ENCODE results near the gene LACTB.

Gene LACTB

DNA sequence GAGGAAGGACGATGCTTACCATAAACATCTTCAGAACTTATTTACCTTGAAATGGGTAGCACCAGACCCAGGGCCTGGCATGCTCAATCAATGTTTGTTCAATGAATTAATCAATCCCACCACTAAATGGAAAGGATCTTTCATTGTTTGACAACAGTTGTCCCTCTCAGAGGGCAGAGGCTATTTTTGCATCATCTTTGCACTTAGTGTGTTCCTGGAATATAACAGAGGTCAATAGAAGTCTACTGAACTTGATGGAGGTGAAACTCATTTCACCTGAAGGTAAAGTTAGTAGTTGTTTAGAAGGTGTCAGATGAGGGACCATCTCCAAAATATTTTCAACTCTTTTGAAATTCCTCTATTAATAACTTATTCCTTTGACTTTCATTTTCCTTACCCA lies 36.9 kb upstream of the LACTB start:
- Histone ChIP-seq H3K4me3 (replicated peaks; ENCODE audit: insufficient read depth, low read length) (no peak overlapping the region), H3K27ac (replicated peaks) (no peak overlapping the region), H3K27me3 (ENCODE audit: insufficient read depth, poor library complexity, severe bottlenecking) (peaks cover 4% of the 10 kb centered on the region)
- no peak for DNase-seq (ENCODE audit: low read depth in 1 of 2, low spot score in 1 of 2)
- TF ChIP-seq, protein P1, sequence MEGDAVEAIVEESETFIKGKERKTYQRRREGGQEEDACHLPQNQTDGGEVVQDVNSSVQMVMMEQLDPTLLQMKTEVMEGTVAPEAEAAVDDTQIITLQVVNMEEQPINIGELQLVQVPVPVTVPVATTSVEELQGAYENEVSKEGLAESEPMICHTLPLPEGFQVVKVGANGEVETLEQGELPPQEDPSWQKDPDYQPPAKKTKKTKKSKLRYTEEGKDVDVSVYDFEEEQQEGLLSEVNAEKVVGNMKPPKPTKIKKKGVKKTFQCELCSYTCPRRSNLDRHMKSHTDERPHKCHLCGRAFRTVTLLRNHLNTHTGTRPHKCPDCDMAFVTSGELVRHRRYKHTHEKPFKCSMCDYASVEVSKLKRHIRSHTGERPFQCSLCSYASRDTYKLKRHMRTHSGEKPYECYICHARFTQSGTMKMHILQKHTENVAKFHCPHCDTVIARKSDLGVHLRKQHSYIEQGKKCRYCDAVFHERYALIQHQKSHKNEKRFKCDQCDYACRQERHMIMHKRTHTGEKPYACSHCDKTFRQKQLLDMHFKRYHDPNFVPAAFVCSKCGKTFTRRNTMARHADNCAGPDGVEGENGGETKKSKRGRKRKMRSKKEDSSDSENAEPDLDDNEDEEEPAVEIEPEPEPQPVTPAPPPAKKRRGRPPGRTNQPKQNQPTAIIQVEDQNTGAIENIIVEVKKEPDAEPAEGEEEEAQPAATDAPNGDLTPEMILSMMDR (IDR thresholded peaks at IDR 0.05; ENCODE audit: insufficient read depth, low read length), result no peak
- no peak for TF ChIP-seq POLR2AphosphoS5 (IDR thresholded peaks at IDR 0.05; ENCODE audit: low read depth)
- TF ChIP-seq, protein P2, sequence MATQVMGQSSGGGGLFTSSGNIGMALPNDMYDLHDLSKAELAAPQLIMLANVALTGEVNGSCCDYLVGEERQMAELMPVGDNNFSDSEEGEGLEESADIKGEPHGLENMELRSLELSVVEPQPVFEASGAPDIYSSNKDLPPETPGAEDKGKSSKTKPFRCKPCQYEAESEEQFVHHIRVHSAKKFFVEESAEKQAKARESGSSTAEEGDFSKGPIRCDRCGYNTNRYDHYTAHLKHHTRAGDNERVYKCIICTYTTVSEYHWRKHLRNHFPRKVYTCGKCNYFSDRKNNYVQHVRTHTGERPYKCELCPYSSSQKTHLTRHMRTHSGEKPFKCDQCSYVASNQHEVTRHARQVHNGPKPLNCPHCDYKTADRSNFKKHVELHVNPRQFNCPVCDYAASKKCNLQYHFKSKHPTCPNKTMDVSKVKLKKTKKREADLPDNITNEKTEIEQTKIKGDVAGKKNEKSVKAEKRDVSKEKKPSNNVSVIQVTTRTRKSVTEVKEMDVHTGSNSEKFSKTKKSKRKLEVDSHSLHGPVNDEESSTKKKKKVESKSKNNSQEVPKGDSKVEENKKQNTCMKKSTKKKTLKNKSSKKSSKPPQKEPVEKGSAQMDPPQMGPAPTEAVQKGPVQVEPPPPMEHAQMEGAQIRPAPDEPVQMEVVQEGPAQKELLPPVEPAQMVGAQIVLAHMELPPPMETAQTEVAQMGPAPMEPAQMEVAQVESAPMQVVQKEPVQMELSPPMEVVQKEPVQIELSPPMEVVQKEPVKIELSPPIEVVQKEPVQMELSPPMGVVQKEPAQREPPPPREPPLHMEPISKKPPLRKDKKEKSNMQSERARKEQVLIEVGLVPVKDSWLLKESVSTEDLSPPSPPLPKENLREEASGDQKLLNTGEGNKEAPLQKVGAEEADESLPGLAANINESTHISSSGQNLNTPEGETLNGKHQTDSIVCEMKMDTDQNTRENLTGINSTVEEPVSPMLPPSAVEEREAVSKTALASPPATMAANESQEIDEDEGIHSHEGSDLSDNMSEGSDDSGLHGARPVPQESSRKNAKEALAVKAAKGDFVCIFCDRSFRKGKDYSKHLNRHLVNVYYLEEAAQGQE (IDR thresholded peaks at IDR 0.05; ENCODE audit: insufficient replicate concordance, low read depth), result no peak
- no peak for TF ChIP-seq GABPA (IDR thresholded peaks at IDR 0.05; ENCODE audit: low read depth)
- TF ChIP-seq SPI1 (IDR thresholded peaks at IDR 0.05; ENCODE audit: borderline replicate concordance, low read depth), result no peak

DNA sequence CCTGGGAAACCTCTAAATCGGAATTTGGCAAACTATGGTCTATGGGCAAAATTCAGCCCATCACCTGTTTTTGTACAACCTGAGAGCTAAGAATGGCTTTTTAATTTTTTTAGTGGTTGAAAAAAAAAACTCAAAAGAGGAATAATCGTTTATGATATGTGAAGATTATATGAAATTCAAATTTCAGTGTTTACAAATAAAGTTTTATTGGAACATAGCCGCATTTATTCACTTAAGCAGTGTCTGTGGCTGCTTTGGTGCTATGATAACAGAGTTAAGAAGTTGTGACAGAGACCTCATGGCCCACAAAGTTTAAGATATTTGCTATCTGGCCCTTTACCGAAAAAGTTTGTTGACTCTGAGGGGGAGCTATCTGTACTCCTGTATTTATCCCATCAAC lies 36.4 kb upstream of the LACTB start:
- no peak overlapping the region for H3K27ac ChIP-seq (replicated peaks)
- no peak for DNase-seq (ENCODE audit: low read depth in 1 of 2, low spot score in 1 of 2)

DNA sequence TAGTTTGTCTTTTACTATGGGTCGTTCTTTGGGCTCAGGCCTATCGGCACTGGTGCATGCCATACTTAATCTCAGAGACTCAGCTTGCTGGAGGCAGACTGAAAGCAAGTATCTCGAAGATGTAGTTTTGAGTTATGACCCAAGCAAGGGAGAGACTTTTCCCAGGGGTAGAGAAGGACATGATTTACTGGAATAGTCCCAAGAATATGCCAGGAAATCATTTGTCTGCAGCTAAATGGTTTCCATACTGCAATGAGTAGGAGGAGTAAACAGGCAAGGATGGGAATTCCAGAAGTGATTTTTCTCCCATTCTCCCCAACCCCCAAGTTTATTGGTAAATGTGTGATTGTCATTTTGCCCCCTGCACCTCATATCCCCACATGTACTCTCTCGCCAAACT lies 35.4 kb upstream of the LACTB start:
- H3K27ac ChIP-seq (replicated peaks), result no peak overlapping the region
- TF ChIP-seq, protein P2 (IDR thresholded peaks at IDR 0.05; ENCODE audit: insufficient replicate concordance, low read depth), result no peak
- TF ChIP-seq, protein P1 (IDR thresholded peaks at IDR 0.05; ENCODE audit: insufficient read depth, low read length), result no peak
- TF ChIP-seq SPI1 (IDR thresholded peaks at IDR 0.05; ENCODE audit: borderline replicate concordance, low read depth) (no peak), GABPA (IDR thresholded peaks at IDR 0.05; ENCODE audit: low read depth) (no peak), POLR2AphosphoS5 (IDR thresholded peaks at IDR 0.05; ENCODE audit: low read depth) (no peak)
- DNase-seq (ENCODE audit: low read depth in 1 of 2, low spot score in 1 of 2), result no peak
- no peak overlapping the region for H3K4me3 ChIP-seq (replicated peaks; ENCODE audit: insufficient read depth, low read length)
- peaks cover 3% of the 10 kb centered on the region for H3K27me3 ChIP-seq (ENCODE audit: insufficient read depth, poor library complexity, severe bottlenecking)

More for the DNA sequence above, 36.4 kb upstream of the LACTB start:
- TF ChIP-seq GABPA (IDR thresholded peaks at IDR 0.05; ENCODE audit: low read depth), result no peak
- no peak for TF ChIP-seq POLR2AphosphoS5 (IDR thresholded peaks at IDR 0.05; ENCODE audit: low read depth)
- TF ChIP-seq, protein P2 (IDR thresholded peaks at IDR 0.05; ENCODE audit: insufficient replicate concordance, low read depth), result no peak
- TF ChIP-seq, protein P1 (IDR thresholded peaks at IDR 0.05; ENCODE audit: insufficient read depth, low read length), result no peak
- TF ChIP-seq SPI1 (IDR thresholded peaks at IDR 0.05; ENCODE audit: borderline replicate concordance, low read depth), result no peak
- H3K4me3 ChIP-seq (replicated peaks; ENCODE audit: insufficient read depth, low read length), result no peak overlapping the region
- peaks cover 4% of the 10 kb centered on the region for H3K27me3 ChIP-seq (ENCODE audit: insufficient read depth, poor library complexity, severe bottlenecking)

Measured in HL-60 (cell line).